Activated naive CD8-positive, alpha-beta T cell (primary cell): Measurements from ENCODE around the gene TFIP11.

Experiments
- H3K27ac Mint-ChIP-seq: one replicate; pipeline ENCODE4 v1.8.0; 2021; ENCODE audit warnings: mixed read lengths
- H3K27me3 Mint-ChIP-seq: one replicate; pipeline ENCODE4 v1.8.0; 2021; ENCODE audit warnings: mixed read lengths
- H3K36me3 Mint-ChIP-seq: one replicate; pipeline ENCODE4 v1.8.0; 2021; ENCODE audit warnings: mixed read lengths
- H3K4me1 Mint-ChIP-seq: one replicate; pipeline ENCODE4 v1.8.0; 2021; ENCODE audit warnings: low read depth, mixed read lengths
- H3K4me3 Mint-ChIP-seq: one replicate; pipeline ENCODE4 v1.8.0; 2021; ENCODE audit warnings: mild to moderate bottlenecking, mixed read lengths
- H3K9me3 Mint-ChIP-seq: one replicate; pipeline ENCODE4 v1.8.0; 2021; ENCODE audit warnings: low read depth, mixed read lengths

The TFIP11 gene

GRCh38 chr22:26463101-26463661 is 49.1 kb downstream of the TFIP11 start:
- no peak overlapping the region for H3K4me3 Mint-ChIP-seq
- H3K4me1 Mint-ChIP-seq, result no peaks in the 10 kb centered on the region
- H3K27ac Mint-ChIP-seq, result no peak overlapping the region
- H3K36me3 Mint-ChIP-seq, result peaks cover 4% of the 10 kb centered on the region
- no peaks in the 10 kb centered on the region for H3K9me3 Mint-ChIP-seq
- H3K27me3 Mint-ChIP-seq, result no peaks in the 10 kb centered on the region

- Mint-ChIP-seq H3K9me3 (no peaks in the 10 kb centered on the region), H3K36me3 (peaks cover 2% of the 10 kb centered on the region), H3K4me1 (no peaks in the 10 kb centered on the region), H3K4me3 (no peak overlapping the region), H3K27me3 (no peaks in the 10 kb centered on the region), H3K27ac (no peak overlapping the region)
These were observed 49.6 kb downstream of the TFIP11 start for GRCh38 chr22:26462641-26463040.

- Mint-ChIP-seq H3K36me3 (peaks cover 2% of the 10 kb centered on the region), H3K4me1 (no peaks in the 10 kb centered on the region), H3K4me3 (no peak overlapping the region), H3K27me3 (no peaks in the 10 kb centered on the region), H3K9me3 (no peaks in the 10 kb centered on the region), H3K27ac (no peak overlapping the region)
These were observed 50.2 kb downstream of the TFIP11 start for GRCh38 chr22:26462051-26462450.

DNA sequence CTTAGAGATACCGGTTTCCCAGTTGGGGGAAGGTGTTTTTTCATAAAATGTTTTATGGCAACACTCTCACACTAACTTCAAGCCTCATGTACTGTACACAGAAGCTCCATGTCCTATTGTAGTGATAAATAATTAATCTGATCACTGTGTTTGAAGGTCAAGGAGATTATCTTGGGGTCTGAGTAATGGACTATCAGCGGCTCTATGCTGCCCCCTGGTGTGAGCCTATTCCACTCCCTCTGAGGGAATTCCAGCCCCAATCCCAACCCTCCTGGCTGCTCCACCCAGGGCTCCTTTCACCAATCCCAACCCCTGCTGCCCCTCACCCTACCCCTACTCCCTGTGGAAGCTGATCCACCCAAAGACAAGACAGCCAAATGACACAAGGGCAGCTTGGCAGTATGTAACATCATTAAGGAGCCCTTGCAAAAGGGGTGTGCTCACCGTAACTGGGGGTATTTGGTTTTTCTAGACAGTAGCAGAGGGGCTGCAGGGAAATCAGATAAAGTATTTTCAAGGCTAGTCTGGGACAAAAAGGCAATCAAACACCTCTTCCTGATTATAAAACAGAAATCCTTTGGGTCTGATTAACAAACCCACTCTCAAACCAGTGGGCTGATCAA is 51.0 kb downstream of the TFIP11 start:
- Mint-ChIP-seq H3K36me3 (peaks cover 2% of the 10 kb centered on the region), H3K27me3 (no peaks in the 10 kb centered on the region), H3K9me3 (no peaks in the 10 kb centered on the region), H3K27ac (no peak overlapping the region), H3K4me3 (no peak overlapping the region), H3K4me1 (no peaks in the 10 kb centered on the region)

GRCh38 chr22:26460202-26460601 is 52.1 kb downstream of the TFIP11 start:
- H3K36me3 Mint-ChIP-seq, result peaks cover 4% of the 10 kb centered on the region
- H3K9me3 Mint-ChIP-seq, result no peaks in the 10 kb centered on the region
- H3K4me1 Mint-ChIP-seq, result no peaks in the 10 kb centered on the region

DNA sequence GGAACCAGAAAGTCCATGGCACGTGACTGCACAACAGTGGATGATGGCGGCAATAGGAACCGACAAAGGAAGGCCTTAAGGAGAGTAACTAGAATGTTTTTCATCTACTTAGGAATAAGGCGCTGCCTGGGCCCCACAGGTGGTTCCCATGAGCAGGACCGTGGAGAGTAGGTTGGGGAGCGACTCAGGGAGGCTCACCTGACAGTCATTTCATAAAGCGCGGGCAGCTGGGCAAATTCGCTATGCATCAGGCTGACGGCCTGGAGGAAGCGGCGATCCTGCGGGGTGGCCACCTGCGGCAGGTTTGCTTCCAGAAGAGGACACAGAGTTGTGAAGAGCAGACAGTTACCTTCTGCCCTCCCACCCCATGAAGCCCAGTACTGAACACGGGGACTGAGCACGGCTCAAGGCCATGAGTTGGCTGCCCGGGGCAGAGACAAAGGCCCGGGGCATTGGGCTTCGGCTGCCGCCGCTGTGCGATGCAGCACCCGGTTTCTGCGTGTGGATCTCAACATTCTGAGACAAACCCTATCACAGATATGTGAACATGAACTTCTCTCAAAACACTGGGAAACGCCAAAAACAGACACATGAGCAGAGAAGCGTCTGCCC is 54.5 kb downstream of the TFIP11 start:
- Mint-ChIP-seq H3K9me3 (no peaks in the 10 kb centered on the region), H3K4me1 (no peaks in the 10 kb centered on the region), H3K27ac (no peak overlapping the region), H3K4me3 (no peak overlapping the region), H3K27me3 (no peaks in the 10 kb centered on the region), H3K36me3 (peaks cover 4% of the 10 kb centered on the region)

More at GRCh38 chr22:26460202-26460601, 52.1 kb downstream of the TFIP11 start:
- H3K4me3 Mint-ChIP-seq, result no peak overlapping the region
- no peaks in the 10 kb centered on the region for H3K27me3 Mint-ChIP-seq
- H3K27ac Mint-ChIP-seq, result no peak overlapping the region

GRCh38 chr22:26453812-26454500 is 58.3 kb downstream of the TFIP11 start:
- Mint-ChIP-seq H3K27ac (no peak overlapping the region), H3K36me3 (peaks cover 2% of the 10 kb centered on the region), H3K4me1 (no peaks in the 10 kb centered on the region), H3K9me3 (no peaks in the 10 kb centered on the region), H3K4me3 (no peak overlapping the region), H3K27me3 (no peaks in the 10 kb centered on the region)

DNA sequence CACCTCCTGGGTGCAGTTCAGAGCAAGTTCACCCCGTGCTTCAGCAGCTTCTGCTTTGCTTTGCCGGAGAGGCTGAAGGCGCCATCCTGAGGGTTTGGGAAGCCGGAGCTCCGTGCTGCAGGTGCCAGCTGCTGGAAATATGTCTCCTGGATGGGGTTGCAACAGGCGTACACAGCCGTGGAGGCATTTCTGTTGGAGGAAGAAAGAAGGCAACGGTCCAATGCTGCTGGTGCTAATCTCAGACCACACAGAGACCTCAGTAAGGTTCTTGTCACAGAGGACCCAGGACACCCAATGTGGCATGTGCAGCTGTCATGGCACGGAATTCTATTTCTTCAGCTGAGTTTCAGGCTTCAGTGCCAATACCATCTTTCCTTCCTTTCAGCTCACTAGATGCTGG is 59.1 kb downstream of the TFIP11 start:
- Mint-ChIP-seq H3K9me3 (no peaks in the 10 kb centered on the region), H3K4me3 (no peak overlapping the region), H3K27me3 (no peaks in the 10 kb centered on the region), H3K4me1 (no peaks in the 10 kb centered on the region), H3K36me3 (peaks cover 2% of the 10 kb centered on the region), H3K27ac (no peak overlapping the region)

- no peak overlapping the region for H3K27ac Mint-ChIP-seq
These were observed 59.8 kb downstream of the TFIP11 start for GRCh38 chr22:26452236-26453016.

DNA sequence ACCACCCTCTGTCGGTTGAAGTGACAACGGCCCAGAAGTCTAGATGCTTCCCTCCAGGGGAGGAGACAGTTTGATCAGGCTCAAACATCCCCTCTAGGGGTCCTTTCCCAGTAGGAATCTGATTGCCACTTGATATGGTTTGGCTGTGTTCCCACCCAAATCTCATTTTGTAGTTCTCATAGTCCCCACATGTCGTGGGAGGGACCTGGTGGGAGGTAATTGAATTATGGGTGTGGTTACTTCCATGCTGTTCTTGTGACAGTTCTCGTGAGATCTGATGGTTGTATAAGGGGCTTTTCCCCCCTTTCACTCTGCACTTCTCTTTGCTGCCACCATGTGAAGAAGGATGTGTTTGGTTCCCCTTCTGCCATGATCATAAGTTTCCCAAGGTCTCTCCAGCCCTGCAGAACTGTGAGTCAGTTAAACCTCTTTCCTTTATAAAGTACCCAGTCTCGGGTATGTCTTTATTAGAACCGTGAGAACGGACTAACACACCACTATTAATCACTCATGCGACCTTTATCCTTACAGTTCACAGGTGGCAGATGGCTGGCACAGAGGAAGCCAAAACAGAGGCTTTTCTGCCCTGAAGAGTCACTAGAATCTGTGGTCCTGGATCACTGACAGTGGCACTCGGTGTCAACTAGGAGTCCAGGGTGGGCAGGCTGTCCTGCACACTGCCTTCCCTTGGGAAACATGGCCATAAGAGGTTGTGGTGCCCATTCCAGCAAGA is 61.7 kb downstream of the TFIP11 start:
- no peaks in the 10 kb centered on the region for H3K4me1 Mint-ChIP-seq
- H3K36me3 Mint-ChIP-seq, result no peaks in the 10 kb centered on the region
- peak overlapping the region; percentile 41 for H3K27ac Mint-ChIP-seq
- no peaks in the 10 kb centered on the region for H3K9me3 Mint-ChIP-seq
- H3K27me3 Mint-ChIP-seq, result no peaks in the 10 kb centered on the region
- H3K4me3 Mint-ChIP-seq, result no peak overlapping the region

More at GRCh38 chr22:26452236-26453016, 59.8 kb downstream of the TFIP11 start:
- no peaks in the 10 kb centered on the region for H3K9me3 Mint-ChIP-seq
- no peaks in the 10 kb centered on the region for H3K27me3 Mint-ChIP-seq
- no peak overlapping the region for H3K4me3 Mint-ChIP-seq
- H3K36me3 Mint-ChIP-seq, result peaks cover 2% of the 10 kb centered on the region
- no peaks in the 10 kb centered on the region for H3K4me1 Mint-ChIP-seq

- Mint-ChIP-seq H3K27me3 (no peaks in the 10 kb centered on the region), H3K27ac (no peak overlapping the region), H3K4me3 (no peak overlapping the region), H3K4me1 (no peaks in the 10 kb centered on the region), H3K36me3 (no peaks in the 10 kb centered on the region), H3K9me3 (no peaks in the 10 kb centered on the region)
These were observed 63.3 kb downstream of the TFIP11 start for GRCh38 chr22:26448941-26449340.

- Mint-ChIP-seq H3K36me3 (no peaks in the 10 kb centered on the region), H3K9me3 (no peaks in the 10 kb centered on the region), H3K27ac (no peak overlapping the region), H3K27me3 (no peaks in the 10 kb centered on the region), H3K4me3 (no peak overlapping the region), H3K4me1 (no peaks in the 10 kb centered on the region)
These were observed 63.9 kb downstream of the TFIP11 start for GRCh38 chr22:26448334-26448733.

DNA sequence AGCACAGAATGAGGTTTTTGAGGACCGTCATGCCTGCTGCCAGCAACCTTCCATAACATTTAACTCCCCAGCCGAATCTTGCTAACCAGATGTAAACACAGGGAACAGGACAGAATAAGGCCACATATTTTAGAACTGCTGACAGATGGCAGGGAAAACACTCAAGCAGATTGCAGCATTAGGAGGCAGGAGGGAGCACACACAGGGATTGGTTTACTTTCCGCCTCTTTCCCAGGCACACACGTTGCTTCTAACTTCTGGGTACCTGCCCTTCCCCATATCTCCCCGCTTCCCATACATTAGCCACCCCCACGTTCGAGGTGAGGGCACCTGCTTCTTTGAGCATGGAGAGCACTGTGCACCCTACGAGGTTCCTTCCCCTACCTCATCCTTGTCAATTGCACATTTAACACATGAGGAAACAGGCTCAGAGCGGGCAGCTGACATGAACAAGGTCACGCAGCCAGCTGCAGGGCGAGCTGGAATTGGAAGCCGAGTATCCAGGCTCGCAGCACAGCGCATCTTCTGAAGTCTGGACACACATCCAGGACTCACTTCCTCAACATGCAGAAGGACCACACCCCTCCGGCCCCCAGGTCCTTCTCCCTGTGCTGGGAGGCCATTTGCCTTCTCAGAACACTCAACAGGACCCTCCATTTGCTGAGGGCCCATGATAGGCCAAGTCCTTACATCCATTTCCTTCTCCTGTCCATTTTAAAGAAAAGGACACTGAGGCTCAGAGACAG is 64.5 kb downstream of the TFIP11 start:
- H3K36me3 Mint-ChIP-seq, result no peaks in the 10 kb centered on the region
- no peak overlapping the region for H3K27ac Mint-ChIP-seq
- no peak overlapping the region for H3K4me3 Mint-ChIP-seq
- H3K9me3 Mint-ChIP-seq, result no peaks in the 10 kb centered on the region
- no peaks in the 10 kb centered on the region for H3K4me1 Mint-ChIP-seq
- no peaks in the 10 kb centered on the region for H3K27me3 Mint-ChIP-seq
